Right lobe of liver (tissue), 6 donors: ENCODE measurements around the gene NKAIN1. TPM values are rescaled to one million over a fixed set of nuclear protein-coding genes. Genes with fewer than 3 reads are reported as not detected.
"Not testable (repeated sequence)": the region's sequence is repeated elsewhere in the genome, so short reads cannot be mapped to it uniquely, and the experiment has no call there.

ENCODE experiments used
- ATAC-seq, 4 donors: fragments of 200-7000 bp; cut with Tn5 transposase; one replicate each; pipeline ENCODE4 v1.9.1; 2020; ENCODE audit warnings: mild to moderate bottlenecking in 4 of 4, moderate library complexity in 4 of 4
- DNase-seq, 3 donors: peaks; one replicate each; pipeline ENCODE4 v3.0.0-alpha.2; 2020
- H3K27ac ChIP-seq, 3 donors: fragments of 200-600 bp; one replicate each; pipeline ENCODE4 v1.8.0; 2022
- H3K27me3 ChIP-seq, 2 donors: fragments of 200-600 bp; one replicate each; pipeline ENCODE4 v1.8.0; 2022
- H3K36me3 ChIP-seq, 4 donors: fragments of 200-600 bp; sonication (generic) in 1 of 4; one replicate each; pipeline versions ENCODE4 v1.5.1 to v1.8.0; 2017 to 2022; ENCODE audit warnings: control low read depth in 1 of 4
- H3K4me1 ChIP-seq, 4 donors: fragments of 200-600 bp; sonication (generic) in 1 of 4; one replicate each; pipeline versions ENCODE4 v1.5.1 to v1.8.0; 2017 to 2022; ENCODE audit warnings: control low read depth in 1 of 4
- H3K4me3 ChIP-seq, 3 donors: fragments of 200-600 bp; one replicate each; pipeline ENCODE4 v1.8.0; 2022
- H3K9me3 ChIP-seq, 4 donors: fragments of 200-600 bp; sonication (generic) in 1 of 4; one replicate each; pipeline versions ENCODE4 v1.5.1 to v1.8.0; 2017 to 2022; ENCODE audit warnings: control low read depth in 1 of 4
- CTCF ChIP-seq, 4 donors: fragments of 200-600 bp in 3 of 4; fragments of 450-650 bp in 1 of 4; IDR thresholded peaks; one replicate each; pipeline versions ENCODE4 v1.5.1 to v1.8.0; 2016 to 2022; ENCODE audit warnings: antibody characterized with exemption in 4 of 4, mild to moderate bottlenecking in 2 of 4
- POLR2A ChIP-seq: fragments of 450-650 bp; IDR thresholded peaks from one replicate; pipeline ENCODE4 v1.6.1; 2017; ENCODE audit warnings: antibody characterized with exemption, mild to moderate bottlenecking
- WGBS: methylation state at CpG from one replicate; pipeline ENCODE4 v1.1.6; 2018; ENCODE audit warnings: low coverage, low lambda C conversion rate; ENCODE audit not compliant: insufficient coverage; ENCODE audit errors: missing lambda C conversion rate; 5-methylcytosine and 5-hydroxymethylcytosine counted together
- intact Hi-C, 2 donors: fragments of 100-400 bp; cut with DNase I; formaldehyde crosslinking; loops; one replicate each; pipeline versions ENCODE4 v1.11.2 to v1.14.1; 2022
- total RNA-seq, 6 experiments: library from RNA; depleted of rRNA in 2 of 6; stranded (reverse); fragments of >200 nt in 2 of 6; fragmentation: NEBNext Ultra II Directional in 3 of 6; extraction: Animal tissue kit (Norgen Biotek cat#: 25700) in 3 of 6; gene quantifications; one replicate each; pipeline versions ENCODE4 v1.1.0 to v1.2.4, GENCODE V29; 2016 to 2023
- donor health status: DM: no; HTN: yes; CAD: no.
- donor health status: DM: no; HTN: no; CAD: no.
- donor health status: DM: no; HTN: no; CAD: no.
- donor health status: DM: no; HTN: yes; CAD: no.
- donor health status: DM: no; HTN: yes; CAD: no.

NKAIN1 gene
- total RNA-seq, 6 experiments from 2014 or later = not detected

- H3K4me1 ChIP-seq = no peaks in the 10 kb centered on the region
- H3K27me3 ChIP-seq = no peaks in the 10 kb centered on the region
- intact Hi-C loops = no loop called here
- ATAC-seq (peak in 3 of 4 donors; percentile 44 to 61 (median 50)), DNase-seq (no peak)
- no peak overlapping the region for H3K4me3 ChIP-seq
- 79% methylated on average over 3 of the region's 3 CpGs for WGBS
- no peak overlapping the region for H3K27ac ChIP-seq
- H3K36me3 ChIP-seq = peaks cover 7 to 37% (median 19%) of the 10 kb centered on the region in 4 donors
- no peaks in the 10 kb centered on the region for H3K9me3 ChIP-seq
- TF ChIP-seq POLR2A (no peak), CTCF (IDR thresholded peaks at IDR 0.05) (no peak)
Measured at GRCh38 chr1:31272369-31272768, 32.7 kb upstream of the NKAIN1 start.

- Histone ChIP-seq H3K27me3 (no peaks in the 10 kb centered on the region), H3K4me3 (no peak overlapping the region), H3K27ac (no peak overlapping the region), H3K9me3 (no peaks in the 10 kb centered on the region), H3K36me3 (peaks cover 7 to 44% (median 29%) of the 10 kb centered on the region in 4 donors), H3K4me1 (peaks cover 0 to 5% (median 2%) of the 10 kb centered on the region in 4 donors)
- ATAC-seq = no peak
- TF ChIP-seq POLR2A (no peak), CTCF (IDR thresholded peaks at IDR 0.05) (no peak)
- 85% methylated on average over 2 of the region's 2 CpGs for WGBS
- intact Hi-C loops = no loop called here
- no peak for DNase-seq
Measured at GRCh38 chr1:31266547-31266946, 26.9 kb upstream of the NKAIN1 start.

GRCh38 chr1:31264790-31265386, 25.2 kb upstream of the NKAIN1 start:
- H3K9me3 ChIP-seq = no peaks in the 10 kb centered on the region
- TF ChIP-seq CTCF (IDR thresholded peaks at IDR 0.05) (no peak), POLR2A (no peak)
- H3K27me3 ChIP-seq = no peaks in the 10 kb centered on the region
- ATAC-seq (peak; percentile 44 to 73 (median 54)), DNase-seq (peak in 2 of 3 donors; percentile 23 to 58)
- no peak overlapping the region for H3K4me3 ChIP-seq
- no peak overlapping the region for H3K27ac ChIP-seq
- peaks cover 0 to 39% (median 26%) of the 10 kb centered on the region in 4 donors for H3K36me3 ChIP-seq
- WGBS = no CpG with 5 or more reads among the region's 1 CpG
- peaks cover 0 to 5% (median 2%) of the 10 kb centered on the region in 4 donors for H3K4me1 ChIP-seq
- intact Hi-C loops = no loop called here

GRCh38 chr1:31263408-31263807, 23.7 kb upstream of the NKAIN1 start:
- ATAC-seq (no peak), DNase-seq (no peak)
- TF ChIP-seq POLR2A = no peak
- no peak for TF ChIP-seq CTCF (IDR thresholded peaks at IDR 0.05)
- WGBS = 100% methylated on average over 3 of the region's 3 CpGs
- no peaks in the 10 kb centered on the region for H3K9me3 ChIP-seq
- H3K36me3 ChIP-seq = peaks cover 0 to 41% (median 28%) of the 10 kb centered on the region in 4 donors
- intact Hi-C loops = no loop called here
- peaks cover 0 to 5% (median 2%) of the 10 kb centered on the region in 4 donors for H3K4me1 ChIP-seq
- H3K27me3 ChIP-seq = no peaks in the 10 kb centered on the region
- no peak overlapping the region for H3K4me3 ChIP-seq
- no peak overlapping the region for H3K27ac ChIP-seq

- H3K27me3 ChIP-seq, ATAC-seq, H3K27ac ChIP-seq, H3K4me3 ChIP-seq, intact Hi-C loops, H3K9me3 ChIP-seq, H3K4me1 ChIP-seq, DNase-seq: not testable (repeated sequence)
- peaks cover 0 to 42% (median 26%) of the 10 kb centered on the region in 4 donors for H3K36me3 ChIP-seq
- WGBS = 89% methylated on average over 5 of the region's 5 CpGs
Measured at GRCh38 chr1:31262393-31262792, 22.7 kb upstream of the NKAIN1 start.
